Fibroblast of mammary gland (primary cell): ENCODE data around the gene SLC29A2.
A peak's percentile ranks its signal among the peaks of the same experiment; 100 is the strongest.

ENCODE experiments used
- DNase-seq: peaks from one replicate; pipeline ENCODE4 v3.0.0-alpha.2; 2010; ENCODE audit warnings: low read depth
- H3K4me3 ChIP-seq: 2 replicates; pipeline ENCODE4 v1.5.1; 2011; ENCODE audit warnings: low read depth, mild to moderate bottlenecking, low read length, moderate library complexity; ENCODE audit not compliant: control insufficient read depth
- CTCF ChIP-seq: conservative IDR thresholded peaks from 2 replicates; pipeline ENCODE4 v1.5.1; 2011; ENCODE audit warnings: low read depth, low read length, inconsistent platforms; ENCODE audit not compliant: control insufficient read depth, insufficient read depth

Gene SLC29A2

GRCh38 chr11:66365166-66365565 is 6.4 kb downstream of the SLC29A2 start:
- no peak for DNase-seq
- no peak overlapping the region for H3K4me3 ChIP-seq
- no peak for TF ChIP-seq CTCF

GRCh38 chr11:66363805-66364535 is 7.6 kb downstream of the SLC29A2 start:
- H3K4me3 ChIP-seq = no peak overlapping the region
- peak; percentile 68 for TF ChIP-seq CTCF
- peak; percentile 28 for DNase-seq

- TF ChIP-seq CTCF = no peak
- no peak for DNase-seq
- no peak overlapping the region for H3K4me3 ChIP-seq
Observed at GRCh38 chr11:66363187-66363601, 8.4 kb downstream of the SLC29A2 start.

- DNase-seq = no peak
- H3K4me3 ChIP-seq = no peak overlapping the region
- no peak for TF ChIP-seq CTCF
Observed at GRCh38 chr11:66362481-66363147, 8.9 kb downstream of the SLC29A2 start.

DNA sequence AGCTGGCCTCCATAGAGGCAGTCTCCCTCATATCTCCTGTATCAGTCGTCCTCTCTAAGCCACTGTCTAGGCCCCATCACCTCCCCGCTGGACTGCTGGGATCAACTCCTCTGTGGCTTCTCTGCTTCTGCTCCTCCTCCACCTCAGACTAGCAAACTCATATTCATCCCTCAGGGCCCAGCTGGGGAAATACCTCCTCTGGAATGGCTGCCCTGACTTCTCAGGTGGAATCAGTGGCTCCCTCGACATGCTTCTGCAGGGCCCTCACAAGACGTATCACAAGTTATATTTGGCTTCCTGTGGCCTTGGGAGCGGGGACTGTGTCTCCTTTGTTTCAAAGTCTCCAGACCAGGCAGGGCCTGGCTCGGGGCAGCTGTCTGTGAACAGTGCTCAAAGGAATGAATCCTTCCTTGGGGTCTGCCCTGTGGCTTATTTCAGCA is 10.0 kb downstream of the SLC29A2 start:
- no peak overlapping the region for H3K4me3 ChIP-seq
- no peak for DNase-seq
- no peak for TF ChIP-seq CTCF

DNA sequence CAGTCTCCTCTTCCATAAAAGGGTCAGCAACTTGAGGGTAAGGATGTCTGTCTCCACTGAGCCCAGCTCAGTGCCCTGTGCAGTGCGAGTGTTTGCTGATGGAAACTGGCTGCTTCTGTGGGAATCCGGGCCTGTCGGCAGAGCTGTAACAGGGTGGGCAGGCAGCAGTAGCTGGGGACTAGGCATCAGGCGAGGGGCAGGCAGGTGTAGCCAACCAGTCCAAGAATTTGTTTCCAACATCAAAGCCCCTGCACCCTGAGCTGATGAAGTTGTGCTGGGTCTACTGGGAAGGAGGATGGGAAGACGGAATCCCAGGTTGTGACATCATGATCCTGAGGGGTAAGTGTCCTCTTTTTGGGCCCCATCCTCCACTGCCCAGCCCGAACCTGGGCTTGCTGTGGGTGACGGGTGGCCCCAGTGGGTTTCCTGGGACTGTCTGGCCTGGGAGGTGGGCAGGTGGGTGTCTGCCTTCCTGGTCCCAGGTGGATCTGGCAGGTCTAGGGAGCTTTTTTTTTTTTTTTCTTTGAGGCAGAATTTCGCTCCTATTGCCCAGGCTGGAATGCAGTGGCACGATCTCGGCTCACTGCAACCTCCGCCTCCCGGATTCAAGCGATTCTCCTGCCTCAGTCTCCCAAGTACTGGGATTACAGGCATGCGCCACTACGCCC is 11.0 kb downstream of the SLC29A2 start:
- no peak for TF ChIP-seq CTCF
- no peak overlapping the region for H3K4me3 ChIP-seq
- DNase-seq = no peak
